Fibroblast of mammary gland (primary cell): ENCODE results near the gene LENG1.

Experiments
- DNase-seq: peaks from one replicate; pipeline ENCODE4 v3.0.0-alpha.2; 2010; ENCODE audit warnings: low read depth
- H3K4me3 ChIP-seq: 2 replicates; pipeline ENCODE4 v1.5.1; 2011; ENCODE audit warnings: low read depth, mild to moderate bottlenecking, low read length, moderate library complexity; ENCODE audit not compliant: control insufficient read depth
- CTCF ChIP-seq: conservative IDR thresholded peaks from 2 replicates; pipeline ENCODE4 v1.5.1; 2011; ENCODE audit warnings: low read depth, low read length, inconsistent platforms; ENCODE audit not compliant: control insufficient read depth, insufficient read depth

The LENG1 gene

GRCh38 chr19:54129617-54129996, 29.9 kb downstream of the LENG1 start:
- no peak overlapping the region for H3K4me3 ChIP-seq
- no peak for DNase-seq
- no peak for TF ChIP-seq CTCF

- TF ChIP-seq CTCF, result no peak
- no peak for DNase-seq
- no peak overlapping the region for H3K4me3 ChIP-seq
These were observed 30.5 kb downstream of the LENG1 start for GRCh38 chr19:54128796-54129616.

GRCh38 chr19:54128441-54128725, 31.1 kb downstream of the LENG1 start:
- no peak overlapping the region for H3K4me3 ChIP-seq
- no peak for DNase-seq
- TF ChIP-seq CTCF, result no peak

GRCh38 chr19:54127688-54128440, 31.7 kb downstream of the LENG1 start:
- no peak for TF ChIP-seq CTCF
- H3K4me3 ChIP-seq, result no peak overlapping the region
- no peak for DNase-seq

- no peak for TF ChIP-seq CTCF
- no peak overlapping the region for H3K4me3 ChIP-seq
- no peak for DNase-seq
These were observed 33.8 kb downstream of the LENG1 start for GRCh38 chr19:54125713-54126112.

GRCh38 chr19:54124393-54124792, 35.1 kb downstream of the LENG1 start:
- H3K4me3 ChIP-seq, result no peak overlapping the region
- TF ChIP-seq CTCF, result no peak
- DNase-seq, result no peak
